Epithelial cell of prostate (primary cell): Measurements from ENCODE around the gene UPK1B.
A peak's percentile ranks its signal among the peaks of the same experiment; 100 is the strongest.

ENCODE experiments used
- DNase-seq: peaks from one replicate; pipeline ENCODE4 v3.0.0-alpha.2; 2011; ENCODE audit warnings: low read depth, low spot score
- H3K27ac ChIP-seq: fragments of 450-650 bp; 2 replicates; pipeline ENCODE4 v1.5.1; 2017; ENCODE audit warnings: mild to moderate bottlenecking

Gene UPK1B

DNA sequence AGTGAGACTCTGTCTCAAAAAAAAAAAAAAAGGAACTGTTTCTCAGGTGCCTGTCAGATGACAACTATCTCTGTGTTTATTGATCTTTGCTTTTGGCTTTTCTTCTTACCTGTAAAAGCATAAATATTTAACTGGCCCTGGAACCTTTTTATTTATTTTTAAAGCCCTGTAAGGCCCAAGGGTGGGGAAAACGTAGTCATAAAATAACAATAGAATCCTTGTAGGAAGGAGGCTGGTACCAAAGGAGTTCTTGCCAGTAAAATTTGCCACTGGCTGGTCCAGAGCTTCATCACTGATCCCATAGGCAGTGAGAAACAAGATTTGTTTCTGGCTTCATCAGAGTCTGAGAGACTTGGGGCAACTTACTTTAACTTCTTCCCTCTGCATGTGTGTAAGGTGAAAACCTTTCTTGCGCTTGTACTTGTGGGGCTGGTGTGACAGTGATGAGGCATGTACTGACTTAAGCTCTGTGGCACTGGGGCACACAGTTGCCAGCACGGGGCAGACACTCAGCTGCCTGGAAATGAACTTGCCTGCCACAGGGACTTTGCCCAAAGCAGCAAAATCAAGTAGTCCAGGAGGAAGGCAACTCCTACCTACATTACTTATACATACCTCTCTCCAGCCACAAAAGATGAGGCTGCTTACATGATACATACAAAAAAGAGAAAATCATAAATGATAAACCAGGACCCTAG lies 47.7 kb downstream of the UPK1B start:
- H3K27ac ChIP-seq = peak overlapping the region; percentile 16
- DNase-seq = no peak

DNA sequence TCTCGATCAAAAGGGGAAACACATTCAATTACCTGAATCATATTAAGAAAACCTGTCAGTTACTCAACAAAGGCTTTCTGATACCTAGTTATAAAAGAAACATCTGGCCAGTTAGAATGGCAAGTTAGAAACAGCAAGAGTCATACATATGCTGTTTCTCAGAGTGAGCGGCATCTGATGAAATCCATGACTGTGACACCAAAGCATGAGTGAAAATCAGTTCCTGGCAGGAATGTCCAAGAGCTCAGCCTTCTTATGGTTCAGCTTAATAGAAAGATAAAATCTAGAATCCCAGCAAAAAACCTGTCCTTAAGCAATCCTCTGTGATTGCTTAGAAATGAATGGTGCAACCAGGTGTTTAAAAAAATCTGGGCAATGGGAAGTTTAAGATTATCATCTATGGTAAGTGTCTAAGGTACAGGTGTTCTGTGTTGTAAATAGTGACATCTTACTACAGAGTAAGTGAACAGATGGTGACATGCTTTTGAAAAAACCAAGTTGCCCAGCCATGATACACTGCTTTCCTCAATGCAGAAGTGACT lies 48.5 kb downstream of the UPK1B start:
- no peak for DNase-seq

DNA sequence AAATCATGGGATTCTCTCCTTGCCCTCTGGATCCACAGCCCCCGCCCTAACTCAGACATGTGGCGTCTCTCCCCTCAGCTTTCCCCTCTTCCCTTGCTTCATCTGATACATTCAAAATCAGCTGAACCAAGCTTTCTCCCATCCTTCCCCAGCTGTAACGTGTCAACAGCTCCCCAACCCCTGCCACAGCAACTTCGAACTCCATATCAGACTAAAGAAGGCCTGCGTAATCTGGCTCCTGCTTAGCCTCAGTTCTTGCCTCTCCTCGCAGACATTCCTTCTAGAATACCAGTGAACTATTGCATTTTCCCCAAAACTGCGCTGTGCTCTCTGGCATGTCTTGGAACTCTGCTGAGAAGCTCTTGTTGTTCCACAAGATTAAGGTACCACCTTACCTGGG lies 49.0 kb downstream of the UPK1B start:
- peak overlapping the region; percentile 16 for H3K27ac ChIP-seq
- no peak for DNase-seq

More for the DNA sequence above, 48.5 kb downstream of the UPK1B start:
- H3K27ac ChIP-seq = peak overlapping the region; percentile 16

DNA sequence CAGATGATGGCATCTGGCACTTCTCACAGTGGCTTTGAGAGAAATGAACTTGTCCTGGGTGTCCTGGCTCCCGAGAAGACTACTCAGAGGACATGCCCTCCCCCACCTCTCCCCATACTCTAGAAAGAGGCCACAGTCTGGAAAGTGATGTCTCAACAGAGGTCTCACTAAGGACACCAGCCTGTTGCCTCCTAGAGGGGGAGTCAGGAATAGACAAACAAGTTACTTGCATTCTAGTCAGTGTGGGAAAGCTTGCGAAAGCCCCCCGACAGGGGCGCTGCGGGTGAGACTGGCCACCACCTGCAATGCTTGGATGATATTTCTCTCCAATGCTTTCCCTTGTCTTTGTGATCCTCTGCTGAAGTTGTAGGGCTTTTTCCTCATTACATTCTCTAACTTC lies 50.1 kb downstream of the UPK1B start:
- H3K27ac ChIP-seq = no peak overlapping the region
- no peak for DNase-seq

DNA sequence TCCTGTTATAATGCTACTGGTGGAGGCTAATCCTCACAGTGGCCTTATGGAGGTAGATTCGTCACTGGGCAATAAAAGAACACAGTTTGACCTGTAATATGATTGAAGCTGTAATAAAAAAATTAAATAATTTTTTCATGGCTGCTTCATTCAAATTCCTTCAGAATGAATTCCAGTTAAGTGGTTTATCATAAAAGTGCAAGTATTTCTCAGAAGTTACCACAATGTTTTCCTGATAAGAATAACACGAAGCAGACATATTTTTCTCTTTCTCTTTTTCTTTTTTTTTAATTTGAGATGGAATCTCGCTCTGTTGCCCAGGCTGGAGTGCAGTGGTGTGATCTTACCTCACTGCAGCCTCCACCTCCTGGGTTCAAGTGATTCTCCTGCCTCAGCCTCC lies 51.7 kb downstream of the UPK1B start:
- no peak for DNase-seq
- no peak overlapping the region for H3K27ac ChIP-seq

- DNase-seq = no peak
- H3K27ac ChIP-seq = no peak overlapping the region
These were observed 53.9 kb downstream of the UPK1B start for GRCh38 chr3:119227070-119227850.

DNA sequence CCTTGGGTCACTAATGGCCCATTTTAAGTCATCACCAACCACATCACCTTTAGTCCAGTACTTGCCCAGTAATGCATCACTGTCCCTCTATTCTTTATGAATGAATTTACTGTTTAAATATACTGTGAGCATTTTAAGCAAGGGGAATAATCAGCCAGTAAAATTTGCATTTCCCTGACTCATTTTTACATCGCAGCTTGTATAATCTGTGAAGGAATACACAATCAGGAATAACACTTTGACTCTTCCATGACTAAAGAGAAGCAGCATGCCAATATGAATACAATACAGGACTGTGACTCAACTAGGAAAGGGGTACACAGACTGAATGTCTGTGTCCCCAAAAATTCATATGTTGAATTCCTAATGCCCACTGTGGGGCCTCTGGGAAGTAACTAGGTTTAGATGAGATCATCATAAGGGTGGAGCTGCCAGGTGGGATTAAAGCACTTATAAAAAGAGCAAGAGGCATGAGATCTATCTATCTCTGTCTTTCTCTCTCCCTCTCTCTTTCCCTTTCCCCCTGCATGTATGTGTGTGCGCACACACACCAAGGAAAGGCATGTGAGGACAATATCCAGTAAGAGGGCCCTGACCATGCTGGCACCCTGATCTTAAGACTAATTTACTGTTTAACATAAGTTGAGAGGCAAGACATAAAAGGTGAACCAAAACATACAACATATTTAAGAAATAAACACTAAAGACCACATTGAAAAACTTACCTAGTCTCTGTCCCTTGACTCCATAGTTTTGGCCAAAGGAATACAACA lies 55.2 kb downstream of the UPK1B start:
- DNase-seq = no peak
- no peak overlapping the region for H3K27ac ChIP-seq

DNA sequence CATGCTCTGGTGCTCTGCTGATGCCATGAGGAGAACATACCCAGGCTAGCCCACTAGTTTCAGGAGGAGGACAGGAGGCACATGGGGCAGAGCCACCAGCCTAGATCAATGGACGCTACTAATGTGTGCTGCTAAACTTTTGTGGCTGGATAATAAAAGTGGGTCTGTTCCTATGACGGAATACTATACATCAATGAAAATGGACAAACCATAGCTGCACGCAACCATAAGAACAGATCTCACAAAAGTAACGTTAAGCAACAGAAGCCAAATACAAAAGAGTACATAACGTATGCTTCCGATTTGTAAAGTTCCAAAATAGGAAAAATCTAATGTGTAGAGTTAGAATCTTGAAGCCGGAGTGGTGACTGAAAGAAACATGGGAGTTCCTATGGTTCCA lies 55.8 kb downstream of the UPK1B start:
- H3K27ac ChIP-seq = no peak overlapping the region
- no peak for DNase-seq

DNA sequence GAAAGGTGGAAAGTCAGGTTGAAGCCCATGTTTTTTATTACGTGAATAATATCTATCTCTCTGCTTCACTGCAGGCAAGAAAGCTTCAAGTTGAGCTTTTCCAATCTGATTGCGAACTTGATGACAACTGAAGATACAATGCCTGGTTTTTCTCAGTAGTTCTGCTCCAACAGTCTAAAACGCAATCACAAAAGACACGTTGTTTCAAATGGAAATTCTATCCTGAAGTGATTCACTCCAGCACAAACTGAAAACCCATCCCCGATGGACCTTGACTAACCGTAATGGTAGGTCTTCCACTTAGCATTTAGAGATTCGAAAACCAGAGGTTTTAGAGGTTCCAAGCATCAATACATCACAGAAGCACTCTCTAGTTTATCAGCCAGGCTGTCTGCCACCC lies 56.7 kb downstream of the UPK1B start:
- no peak for DNase-seq
- H3K27ac ChIP-seq = no peak overlapping the region

- DNase-seq = no peak
- no peak overlapping the region for H3K27ac ChIP-seq
These were observed 57.3 kb downstream of the UPK1B start for GRCh38 chr3:119230745-119231144.

- H3K27ac ChIP-seq = peak overlapping the region; percentile 70
- DNase-seq = no peak
These were observed 61.2 kb downstream of the UPK1B start for GRCh38 chr3:119234610-119235009.

- DNase-seq = peak; percentile 16
- peak overlapping the region; percentile 70 for H3K27ac ChIP-seq
These were observed 61.8 kb downstream of the UPK1B start for GRCh38 chr3:119235151-119235550.

GRCh38 chr3:119236756-119237155 lies 63.4 kb downstream of the UPK1B start:
- H3K27ac ChIP-seq = peak overlapping the region; percentile 70

DNA sequence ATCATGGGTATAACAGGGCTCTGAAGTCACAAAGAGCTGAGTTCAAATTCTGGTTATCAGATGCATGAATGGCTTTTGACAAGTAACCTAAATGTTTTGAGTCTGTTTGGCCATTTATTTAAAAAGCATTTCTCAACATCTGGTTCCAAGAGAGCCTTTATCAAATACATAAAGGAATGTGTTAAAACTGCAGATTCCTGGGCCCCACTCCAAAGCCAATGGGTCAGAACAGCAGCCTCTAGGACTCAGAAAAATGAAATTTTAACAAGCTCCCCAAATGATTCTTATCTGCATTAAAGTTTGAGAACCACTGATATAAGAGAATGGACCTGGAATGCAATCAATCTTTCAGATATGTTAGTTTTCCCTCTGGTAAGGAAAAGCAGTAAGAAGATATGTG lies 63.9 kb downstream of the UPK1B start:
- H3K27ac ChIP-seq = no peak overlapping the region
- DNase-seq = no peak

More at GRCh38 chr3:119236756-119237155, 63.4 kb downstream of the UPK1B start:
- DNase-seq = no peak

DNA sequence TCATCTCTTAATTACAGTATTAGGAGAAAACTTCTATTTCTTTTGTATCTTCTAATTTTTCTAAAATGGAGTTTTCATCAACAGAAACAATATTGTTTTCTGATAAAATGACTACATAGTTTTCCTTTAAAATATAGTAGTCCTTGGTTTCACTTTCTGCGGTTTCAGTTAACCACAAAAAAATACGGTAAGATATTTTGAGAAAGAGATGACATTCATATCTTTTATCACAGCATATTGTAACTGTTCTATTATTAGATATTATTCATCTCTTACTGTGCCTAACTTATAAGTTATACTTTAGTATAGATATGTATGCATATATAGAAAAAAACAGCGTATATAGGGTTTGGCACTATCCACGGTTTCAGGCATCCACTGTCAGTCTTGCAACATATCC lies 65.0 kb downstream of the UPK1B start:
- DNase-seq = no peak
- H3K27ac ChIP-seq = no peak overlapping the region

- DNase-seq = no peak
- H3K27ac ChIP-seq = peak overlapping the region; percentile 73
These were observed 65.9 kb downstream of the UPK1B start for GRCh38 chr3:119239206-119239820.

DNA sequence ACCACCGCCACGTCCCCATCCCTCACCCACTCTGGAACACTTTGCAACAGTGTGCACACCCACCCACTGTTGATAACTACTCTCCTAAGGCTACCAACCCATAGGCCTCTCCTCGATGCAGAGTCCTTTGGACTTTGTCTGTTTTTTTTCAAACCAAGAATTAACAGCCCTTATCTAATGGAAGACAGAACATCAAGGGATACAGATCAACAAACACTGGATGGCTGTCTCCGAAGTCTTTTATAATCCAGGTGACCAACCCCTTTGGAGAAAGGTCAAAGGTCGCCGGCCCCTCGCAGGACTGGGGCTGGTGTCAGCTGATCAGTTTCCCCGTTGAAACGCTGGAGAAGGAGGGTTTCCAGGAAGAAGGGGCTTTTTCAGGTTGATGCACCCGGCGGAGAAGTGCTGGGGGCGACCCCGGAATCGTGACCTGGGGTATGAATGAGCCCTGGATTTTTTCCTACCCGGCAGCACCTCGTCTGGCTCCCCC lies 66.7 kb downstream of the UPK1B start:
- DNase-seq = no peak
- H3K27ac ChIP-seq = peak overlapping the region; percentile 73

DNA sequence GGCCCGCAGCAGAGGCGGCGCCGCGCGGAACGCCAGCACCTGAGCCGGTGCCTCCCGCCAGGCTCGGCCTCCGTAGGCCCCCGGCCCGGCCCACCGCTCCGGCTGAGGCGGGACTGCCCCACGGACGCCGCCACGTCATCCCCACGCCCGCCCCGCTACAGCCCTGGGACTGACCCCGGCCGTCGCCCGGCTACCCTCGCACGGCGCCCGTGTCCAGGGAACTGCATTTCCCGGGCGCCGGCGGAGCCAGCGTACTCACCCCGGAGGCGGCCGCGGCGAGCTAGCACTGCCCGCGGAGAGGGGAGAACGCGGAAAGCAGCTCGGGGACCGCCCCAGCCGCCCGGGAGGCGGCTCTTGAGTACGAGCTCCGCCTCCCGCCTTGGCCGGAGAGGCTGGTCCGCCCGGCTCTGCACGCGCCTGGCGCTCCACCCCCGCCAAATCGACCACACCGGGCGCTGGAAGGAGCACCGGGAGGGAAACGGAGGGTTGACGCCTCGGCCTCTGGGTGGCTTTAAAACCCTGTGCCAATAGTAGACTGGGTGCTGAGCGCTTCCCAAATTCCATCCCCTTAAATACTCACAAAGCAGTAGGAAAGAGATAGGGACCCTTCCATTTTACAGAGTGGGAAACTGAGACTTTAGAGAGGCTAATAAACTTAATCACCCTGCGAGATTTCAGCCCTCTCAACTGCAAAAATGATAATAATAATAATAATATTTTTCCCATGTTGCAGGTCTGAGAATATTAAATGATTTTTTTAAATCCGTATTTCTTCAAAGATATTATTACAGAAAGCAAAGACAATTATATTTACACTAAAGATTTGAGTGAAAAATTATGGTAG lies 67.4 kb downstream of the UPK1B start, which contains the start of gene B4GALT4:
Gene B4GALT4 (minus strand): TSS at position 288 of the 844 bp plus-strand sequence. CDS start 10,779 bp downstream, outside the sequence.
- H3K27ac ChIP-seq = peak within 1 kb of the TSS; percentile 73
- DNase-seq = peak; percentile 54
